Pancreas (tissue), 10 donors: Measurements from ENCODE around the gene S1PR2. TPM values are rescaled to one million over a fixed set of nuclear protein-coding genes. Genes with fewer than 3 reads are reported as not detected.

Experiments used
- ATAC-seq, 4 donors: fragments of 200-7000 bp; cut with Tn5 transposase; one replicate each; pipeline versions ENCODE4 v1.8.0 to v1.9.1; 2020; ENCODE audit warnings: mild to moderate bottlenecking in 4 of 4, moderate library complexity in 4 of 4
- DNase-seq, 6 donors: peaks; one replicate each; pipeline ENCODE4 v3.0.0-alpha.2; 2020
- FAIRE-seq: peaks from 2 replicates; lab custom pipeline; 2012; peaks lifted over from hg19 to GRCh38; lab: Jason Lieb, UNC
- H3K27ac ChIP-seq, 4 donors: fragments of 200-600 bp; sonication (generic); 1 replicate in 3 of 4; 2 replicates in 1 of 4; pipeline versions ENCODE4 v1.5.0 to v1.8.0; 2020
- H3K27me3 ChIP-seq, 4 donors: fragments of 200-600 bp; one replicate each; pipeline ENCODE4 v1.8.0; 2021
- H3K36me3 ChIP-seq, 3 donors: fragments of 200-600 bp; sonication (generic) in 1 of 3; one replicate each; pipeline versions ENCODE4 v1.5.0 to v1.8.0; 2020 to 2021
- H3K4me1 ChIP-seq, 3 donors: fragments of 200-600 bp; one replicate each; pipeline ENCODE4 v1.8.0; 2021
- H3K4me3 ChIP-seq, 4 donors: fragments of 200-600 bp; sonication (generic) in 2 of 4; one replicate each; pipeline versions ENCODE4 v1.5.0 to v1.8.0; 2020 to 2021
- H3K9me3 ChIP-seq, 4 donors: fragments of 200-600 bp; one replicate each; pipeline ENCODE4 v1.8.0; 2021
- CTCF ChIP-seq, 4 donors: fragments of 200-600 bp; sonication (generic) in 3 of 4; IDR thresholded peaks; one replicate each; pipeline versions ENCODE4 v1.5.0 to v1.8.0; 2021; ENCODE audit warnings: antibody characterized with exemption in 4 of 4
- WGBS, 2 donors: extraction: QIAGEN DNeasy Blood & Tissue Kit; methylation state at CpG; one replicate each; pipeline ENCODE4 v1.1.7; 2013; 5-methylcytosine and 5-hydroxymethylcytosine counted together
- intact Hi-C, 3 donors: fragments of 100-400 bp; cut with DNase I; formaldehyde crosslinking; loops; one replicate each; pipeline versions ENCODE4 v1.11.1 to v1.14.2; 2022
- polyA plus RNA-seq, 2 donors: library from polyadenylated mRNA; stranded (reverse); fragments of 200-250 nt; gene quantifications; one replicate each; pipeline ENCODE4 v1.2.3, GENCODE V29; 2013
- total RNA-seq, 6 donors: library from RNA; stranded (reverse); fragmentation: NEBNext Ultra II Directional in 4 of 6; extraction: Animal tissue kit (Norgen Biotek cat#: 25700) in 4 of 6; gene quantifications; one replicate each; pipeline versions ENCODE4 v1.2.1 to v1.2.4, GENCODE V29; 2021 to 2023
- donor health status: healthy with polysubstance abuse.
- donor health status: DM: no; HTN: no; CAD: no; lungs with moderate emphysema.
- donor health status: DM: no; HTN: no; CAD: no.
- donor health status: control.
- donor health status: control.
- donor health status: Bipolar disorder and iron deficiency.
- donor health status: DM: yes; HTN: yes; CAD: no.
- donor health status: DM: no; HTN: no; CAD: no.
- donor health status: DM: no; HTN: no; CAD: no.
- donor health status: DM: yes; HTN: yes; CAD: no.

The S1PR2 gene
- total and polyA plus RNA-seq, 8 donors, result 1.6 to 4.8 (median 2.4) TPM

GRCh38 chr19:10256551-10256950 lies 25.4 kb upstream of the S1PR2 start:
- no peak overlapping the region for H3K27ac ChIP-seq

GRCh38 chr19:10255358-10255757 lies 24.2 kb upstream of the S1PR2 start:
- Histone ChIP-seq H3K4me3 (no peak overlapping the region), H3K9me3 (no peaks in the 10 kb centered on the region), H3K27ac (no peak overlapping the region), H3K27me3 (no peaks in the 10 kb centered on the region), H3K36me3 (peaks cover 0 to 5% (median 4%) of the 10 kb centered on the region in 3 donors), H3K4me1 (peaks cover 0 to 4% (median 3%) of the 10 kb centered on the region in 3 donors)
- intact Hi-C loops, result loop anchor here in 1 of 3 donors (5.0 kb wide), 1 partner anchor 323 kb away; no protein-coding TSS in a partner anchor
- DNase-seq, result no peak
- FAIRE-seq, result no peak
- 76 to 94% methylated on average over 2 of the region's 2 CpGs for WGBS, 2 donors
- TF ChIP-seq CTCF (IDR thresholded peaks at IDR 0.05), result no peak
- no peak for ATAC-seq

More at GRCh38 chr19:10256551-10256950, 25.4 kb upstream of the S1PR2 start:
- Histone ChIP-seq H3K27me3 (no peaks in the 10 kb centered on the region), H3K36me3 (peaks cover 0 to 5% (median 4%) of the 10 kb centered on the region in 3 donors), H3K4me1 (peaks cover 0 to 4% (median 3%) of the 10 kb centered on the region in 3 donors), H3K9me3 (no peaks in the 10 kb centered on the region), H3K4me3 (no peak overlapping the region)
- ATAC-seq, result no peak
- intact Hi-C loops, result loop anchor here in 1 of 3 donors (5.0 kb wide), 1 partner anchor 324 kb away; no protein-coding TSS in a partner anchor
- no peak for TF ChIP-seq CTCF (IDR thresholded peaks at IDR 0.05)
- no peak for FAIRE-seq
- DNase-seq, result no peak
- WGBS, 2 donors, result 86 to 96% methylated on average over 18 of the region's 18 CpGs

- Histone ChIP-seq H3K4me1 (peaks cover 0 to 4% (median 3%) of the 10 kb centered on the region in 3 donors), H3K4me3 (no peak overlapping the region), H3K36me3 (peaks cover 0 to 5% (median 4%) of the 10 kb centered on the region in 3 donors), H3K9me3 (no peaks in the 10 kb centered on the region), H3K27ac (no peak overlapping the region), H3K27me3 (no peaks in the 10 kb centered on the region)
- WGBS, 2 donors, result 93% methylated on average over 3 of the region's 3 CpGs
- ATAC-seq (no peak), DNase-seq (no peak), FAIRE-seq (no peak)
- no peak for TF ChIP-seq CTCF (IDR thresholded peaks at IDR 0.05)
- intact Hi-C loops, result no loop called here
Observed at GRCh38 chr19:10254244-10254643, 23.1 kb upstream of the S1PR2 start.

- no peak for TF ChIP-seq CTCF (IDR thresholded peaks at IDR 0.05)
- intact Hi-C loops, result no loop called here
- Histone ChIP-seq H3K9me3 (no peaks in the 10 kb centered on the region), H3K27me3 (no peaks in the 10 kb centered on the region), H3K4me3 (peak overlapping the region; percentile 52 to 99 (median 72)), H3K4me1 (peaks cover 0 to 4% (median 3%) of the 10 kb centered on the region in 3 donors), H3K36me3 (peaks cover 0 to 5% (median 0%) of the 10 kb centered on the region in 3 donors), H3K27ac (peak overlapping the region in 3 of 4 donors; percentile 34 to 68 (median 47))
- DNase-seq, result no peak
- FAIRE-seq, result no peak
- no peak for ATAC-seq
- 25 to 26% methylated on average over 8 of the region's 8 CpGs for WGBS, 2 donors
Observed at GRCh38 chr19:10252707-10253106, 21.6 kb upstream of the S1PR2 start.
